Prostate gland (tissue), 2 donors: Measurements from ENCODE around the gene BPIFA2.

Experiments used
- CTCF ChIP-seq, 4 experiments: fragments of 200-600 bp in 2 of 4; fragments of 450-650 bp in 2 of 4; sonication (generic) in 2 of 4; IDR thresholded peaks; 1 replicate in 3 of 4; 2 replicates in 1 of 4; pipeline ENCODE4 v1.5.1; 2016 to 2019; ENCODE audit warnings: antibody characterized with exemption in 4 of 4, mild to moderate bottlenecking in 2 of 4, moderate library complexity in 2 of 4
- POLR2A ChIP-seq: fragments of 450-650 bp; IDR thresholded peaks from one replicate; pipeline ENCODE4 v1.6.1; 2016; ENCODE audit warnings: antibody characterized with exemption, mild to moderate bottlenecking
- POLR2AphosphoS5 ChIP-seq: sonication (generic); formaldehyde crosslinking; IDR thresholded peaks from one replicate; pipeline ENCODE4 v1.6.1; 2017; ENCODE audit warnings: antibody characterized with exemption

DNA sequence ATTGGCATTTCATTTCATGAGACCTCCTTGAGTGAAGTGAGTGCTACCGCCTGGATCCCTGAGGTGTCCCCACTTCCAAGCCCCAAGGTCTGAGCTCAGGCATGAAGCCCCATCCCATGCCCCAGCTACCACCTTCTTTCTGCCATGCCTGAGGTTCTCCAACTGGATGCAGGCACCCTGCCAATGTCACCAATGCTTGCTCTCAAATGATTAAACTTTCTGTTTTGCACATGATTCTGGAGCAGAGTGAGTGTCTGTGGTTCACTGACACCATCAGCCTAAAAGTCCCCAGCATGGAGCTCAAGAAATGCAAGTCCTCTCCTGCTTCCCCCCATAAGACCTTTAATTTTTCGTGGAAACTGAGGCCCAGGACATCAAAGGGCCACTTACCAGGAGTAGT, 43.7 kb upstream of the BPIFA2 start:
- no peak for TF ChIP-seq POLR2A
- TF ChIP-seq CTCF (IDR thresholded peaks at IDR 0.05), result no peak
- TF ChIP-seq POLR2AphosphoS5, result no peak
